SK-MEL-5 (cell line): ENCODE measurements around the gene ANAPC13. TPM values are rescaled to one million over a fixed set of nuclear protein-coding genes. Genes with fewer than 3 reads are reported as not detected.

Source experiments
- DNase-seq: peaks from one replicate; pipeline ENCODE4 v3.0.0-alpha.2; 2016; ENCODE audit warnings: low read depth, low spot score
- in situ Hi-C: cut with HindIII; loops from 2 replicates; pipeline ENCODE4 v1.10.0; 2016; ENCODE audit warnings: low sequenced_read_pairs, high pct_unique_total_duplicates, low pct_unique_long_range_greater_than_20kb
- total RNA-seq: library from RNA; depleted of rRNA; stranded (reverse); fragments of >200 nt; shearing (Covaris generic); gene quantifications from 2 replicates; pipeline ENCODE4 v1.2.3, GENCODE V29; 2014

The ANAPC13 gene
- total RNA-seq, 1 experiment from 2014 or later: 49.2 TPM

DNA sequence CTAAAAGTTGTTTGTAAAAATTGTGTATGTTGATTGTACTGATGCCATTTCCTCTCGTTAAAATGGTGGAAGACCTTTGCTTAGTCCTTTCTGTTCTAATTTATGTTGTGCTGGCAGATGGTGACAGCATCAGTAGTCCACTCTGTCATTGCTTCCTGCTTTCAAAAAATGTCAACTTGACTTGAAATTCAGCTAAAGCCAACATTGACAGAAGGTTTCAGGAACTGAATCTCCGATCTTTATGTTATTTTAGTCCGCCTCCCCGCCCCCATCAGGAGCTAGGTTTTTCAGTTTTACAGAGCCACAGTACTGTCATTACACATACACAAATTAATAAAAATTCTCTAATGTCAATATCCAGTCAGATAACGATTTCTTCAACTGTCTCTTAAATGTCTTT, 1.6 kb upstream of the ANAPC13 start:
- DNase-seq: no peak
- in situ Hi-C loops: loop anchor here (25.0 kb wide), 1 partner anchor 275 kb away; no protein-coding TSS in a partner anchor

DNA sequence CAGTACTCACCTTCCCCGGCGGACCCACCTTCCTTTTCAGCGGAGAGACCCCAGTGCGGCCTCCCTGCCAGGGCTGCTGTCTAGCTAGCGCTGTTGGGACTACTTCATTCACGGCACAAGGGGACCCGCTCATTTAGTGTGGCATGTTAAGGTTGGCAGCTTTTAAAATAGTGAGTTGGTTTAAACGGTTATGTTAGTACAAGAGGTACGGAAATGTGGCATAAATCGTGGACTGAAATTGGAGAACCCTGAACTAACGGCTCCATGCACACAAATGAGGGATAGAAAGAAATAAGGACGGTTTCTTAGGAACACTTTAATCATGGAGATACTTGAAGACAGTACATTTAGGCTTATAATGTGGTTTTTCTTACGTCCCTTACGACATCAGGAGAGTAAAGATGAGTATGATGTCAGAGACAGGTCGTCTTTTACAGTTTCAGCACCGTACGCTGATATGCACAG, 824 bp upstream of the ANAPC13 start:
- in situ Hi-C loops: loop anchor here (25.0 kb wide), 1 partner anchor 274 kb away; no protein-coding TSS in a partner anchor
- DNase-seq: no peak

DNA sequence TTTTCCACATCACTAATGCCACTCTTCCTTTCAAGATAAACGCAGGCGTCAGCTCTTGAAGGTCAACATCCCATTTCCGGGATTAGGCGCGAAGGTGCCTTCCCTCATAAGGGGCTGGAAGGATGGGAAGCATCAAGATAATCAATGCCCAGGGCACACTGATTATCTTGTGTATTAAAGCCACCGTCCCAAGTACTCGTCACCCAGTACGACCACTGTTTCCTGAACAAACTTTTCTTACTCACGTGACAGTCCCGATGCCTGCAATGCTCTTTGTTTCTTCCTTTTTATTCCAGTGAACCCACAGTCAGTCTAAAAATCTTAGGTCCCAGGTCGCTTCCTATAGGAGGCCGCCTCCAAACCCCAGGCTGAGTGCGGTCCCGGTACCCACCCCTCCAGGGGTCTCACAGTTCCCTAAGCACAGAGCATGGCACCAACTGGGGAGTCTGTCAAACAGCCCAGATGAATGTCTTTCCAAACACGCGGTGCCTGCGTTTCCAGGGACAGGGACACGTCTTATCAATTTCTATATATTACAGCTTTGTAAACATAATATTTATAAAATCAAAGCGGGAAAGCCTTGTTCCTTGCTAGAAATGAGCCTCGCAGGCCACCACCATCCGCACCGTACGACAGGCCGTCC, 589 bp downstream of the ANAPC13 start:
- peak; percentile 14 for DNase-seq
- in situ Hi-C loops: loop anchor here (25.0 kb wide), 1 partner anchor 273 kb away; no protein-coding TSS in a partner anchor

DNA sequence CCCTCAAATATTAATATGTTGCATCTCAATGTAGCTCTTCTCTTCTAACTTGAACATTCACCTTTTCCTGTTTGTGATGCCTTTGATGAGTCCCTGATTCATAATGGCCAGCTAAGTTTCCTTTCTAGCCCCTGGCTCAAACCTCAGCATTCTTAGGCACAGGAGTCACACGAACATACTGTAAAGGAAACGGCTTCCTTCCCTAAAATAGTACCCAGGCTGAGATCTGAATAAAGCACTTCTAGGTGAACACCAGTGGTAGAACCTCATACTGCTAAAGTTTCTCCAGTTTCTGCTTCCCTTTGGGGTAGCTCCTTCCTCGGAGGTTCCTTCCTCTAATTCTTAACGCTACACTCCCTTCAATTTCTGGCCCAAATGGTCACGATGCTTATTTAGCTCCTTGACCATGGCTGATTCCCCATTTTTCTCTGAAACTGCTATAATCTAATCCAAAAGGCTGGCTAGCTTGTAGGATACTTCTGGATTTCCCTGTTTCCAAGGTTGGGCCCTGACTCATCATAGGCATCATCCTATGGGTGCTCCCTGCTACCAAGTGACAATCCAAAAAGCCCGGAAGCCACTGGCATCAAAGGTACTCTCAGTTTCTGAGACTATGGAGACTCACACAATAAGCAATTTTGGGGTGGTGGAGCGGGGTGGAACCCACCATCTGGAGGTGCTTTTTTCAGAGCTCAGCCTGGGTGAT, 2.4 kb downstream of the ANAPC13 start:
- in situ Hi-C loops: loop anchor here (25.0 kb wide), 1 partner anchor 271 kb away; no protein-coding TSS in a partner anchor
- DNase-seq: no peak

DNA sequence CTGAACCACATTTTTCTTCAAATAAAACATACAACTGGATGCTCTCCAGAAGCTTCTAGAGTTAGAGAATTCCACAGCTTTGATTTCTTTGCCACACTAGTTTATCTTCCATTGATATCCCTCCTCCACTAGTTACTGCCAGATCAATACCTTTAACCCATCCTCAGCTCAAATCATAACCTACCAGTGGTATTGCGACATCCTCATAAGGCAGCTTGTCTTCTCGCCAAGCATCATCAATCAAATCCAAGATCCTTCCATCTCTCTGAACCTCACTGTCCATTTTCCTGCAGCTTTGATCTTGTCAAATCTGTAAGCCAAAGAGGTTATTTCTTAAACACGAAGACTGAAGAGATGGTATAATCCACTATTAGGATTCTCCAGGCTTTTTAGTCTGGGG, 3.2 kb downstream of the ANAPC13 start:
- no peak for DNase-seq
- in situ Hi-C loops: loop anchor here (25.0 kb wide), 1 partner anchor 270 kb away; no protein-coding TSS in a partner anchor

DNA sequence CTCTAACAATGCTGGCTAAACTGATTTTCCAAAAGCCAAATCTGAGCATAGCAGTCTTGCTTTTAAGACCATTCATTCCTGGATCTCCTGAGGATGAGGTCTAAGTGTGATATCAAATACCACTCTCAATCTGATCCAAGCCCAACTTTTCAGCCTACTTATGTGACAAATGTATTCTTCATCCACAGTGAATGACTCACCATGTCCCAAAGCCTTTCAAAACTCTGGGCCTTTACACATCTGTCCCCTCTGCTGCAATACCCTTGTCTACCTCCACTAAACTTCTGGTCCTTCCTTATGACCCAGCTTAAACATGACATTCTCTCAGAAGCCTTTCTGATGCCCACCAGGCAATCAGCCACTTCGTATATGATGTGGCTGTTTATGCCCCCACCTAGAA, 4.6 kb downstream of the ANAPC13 start:
- no peak for DNase-seq
- in situ Hi-C loops: loop anchor here (25.0 kb wide), 1 partner anchor 269 kb away; no protein-coding TSS in a partner anchor

DNA sequence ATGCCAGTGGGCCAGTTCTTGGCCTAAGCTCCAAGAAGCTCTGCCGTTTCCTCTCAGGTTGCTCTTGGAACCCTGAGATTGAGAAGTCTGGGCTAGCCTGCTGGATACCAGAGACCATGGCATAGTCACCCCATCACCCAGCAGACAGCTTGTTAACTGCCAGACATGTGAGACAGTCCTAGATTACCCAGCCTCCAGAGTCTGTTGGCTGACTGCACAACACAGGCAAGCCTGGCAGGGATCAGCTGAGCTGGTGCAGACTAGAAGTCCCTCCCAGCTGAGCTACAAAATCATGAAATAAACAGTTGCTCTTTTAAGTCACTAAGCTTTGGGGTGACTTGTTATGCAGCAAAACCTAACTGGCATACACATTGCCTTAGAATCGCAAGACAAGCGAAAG, 5.2 kb downstream of the ANAPC13 start:
- DNase-seq: no peak
- in situ Hi-C loops: loop anchor here (25.0 kb wide), 1 partner anchor 268 kb away; no protein-coding TSS in a partner anchor

DNA sequence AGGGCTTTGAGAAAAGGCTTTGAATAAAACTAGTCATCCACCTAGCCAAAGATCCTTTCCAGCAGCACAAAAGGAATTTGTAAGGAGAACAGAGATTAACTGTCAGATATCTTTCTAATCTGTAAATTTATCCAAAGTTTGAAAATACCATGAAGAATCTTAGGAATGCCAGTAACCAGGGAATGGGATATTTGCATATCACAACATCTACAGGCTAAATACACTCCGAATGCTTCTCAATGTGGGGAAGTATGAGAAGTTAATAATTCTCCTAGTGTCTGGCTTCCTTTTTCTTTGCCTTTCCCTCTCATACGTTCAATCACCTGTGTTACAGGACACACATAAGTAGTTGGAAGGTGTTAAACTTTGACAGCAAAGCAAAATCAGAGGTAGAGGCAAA, 7.8 kb downstream of the ANAPC13 start:
- peak; percentile 28 for DNase-seq

DNA sequence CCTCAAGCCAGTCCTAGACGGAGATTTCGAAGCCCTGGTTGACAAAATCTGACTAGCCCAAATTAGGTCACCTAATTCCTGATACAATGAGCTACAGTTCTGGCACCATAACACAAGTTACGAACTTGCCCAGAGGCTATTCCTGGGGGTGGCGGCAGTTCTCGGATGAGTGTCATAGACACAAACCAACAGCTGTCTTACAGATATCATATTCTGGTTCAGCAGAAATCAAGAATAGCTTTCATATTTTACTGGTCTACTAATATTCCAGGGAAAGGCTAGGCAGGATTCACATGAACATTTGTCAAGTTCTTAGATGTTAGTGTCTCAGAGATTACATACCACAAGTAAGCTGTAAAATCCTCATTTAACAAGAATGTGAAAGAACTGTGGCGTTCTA, 8.8 kb downstream of the ANAPC13 start:
- DNase-seq: no peak
- in situ Hi-C loops: loop anchor here (25.0 kb wide), 1 partner anchor 265 kb away; no protein-coding TSS in a partner anchor

More for the DNA sequence above, 7.8 kb downstream of the ANAPC13 start:
- in situ Hi-C loops: loop anchor here (25.0 kb wide), 1 partner anchor 266 kb away; no protein-coding TSS in a partner anchor

DNA sequence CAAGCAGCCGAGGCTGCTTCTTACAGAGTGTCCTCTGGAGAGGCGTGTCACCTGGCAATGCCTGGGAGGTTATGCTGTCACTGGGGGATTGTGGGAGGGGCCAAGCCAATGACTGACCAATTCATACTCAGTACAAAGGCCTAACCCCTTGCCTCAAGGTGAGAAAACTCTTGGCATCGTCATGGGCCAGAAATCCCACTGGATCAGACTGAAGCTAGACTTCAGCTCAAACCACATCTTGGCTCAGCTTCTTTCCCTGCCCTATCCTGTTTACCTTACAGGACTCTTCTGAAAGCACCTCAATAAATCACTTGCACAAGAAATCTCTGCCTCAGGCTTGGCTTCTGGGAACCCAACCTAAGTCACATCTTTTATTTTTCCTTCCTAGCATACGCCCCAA, 9.5 kb downstream of the ANAPC13 start:
- in situ Hi-C loops: loop anchor here (25.0 kb wide), 1 partner anchor 264 kb away; no protein-coding TSS in a partner anchor
- DNase-seq: no peak

DNA sequence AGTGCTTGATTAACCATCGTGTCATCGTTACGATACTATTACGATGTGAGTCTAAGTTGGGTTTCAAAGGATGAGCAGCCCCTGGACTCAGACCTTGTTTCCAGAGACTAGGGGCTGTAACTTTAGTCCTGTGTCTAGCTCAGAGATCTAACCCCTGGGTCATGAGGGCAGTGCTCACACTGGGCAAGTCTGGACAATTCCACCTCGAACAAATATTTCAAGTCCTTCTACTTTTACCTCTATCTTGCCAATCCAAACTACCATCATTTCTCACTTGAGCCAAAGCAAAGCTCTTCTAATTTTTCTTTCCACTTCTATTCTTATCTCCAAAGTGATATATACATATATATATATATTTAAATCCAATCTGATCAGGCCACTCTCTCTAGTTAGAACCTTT, 10.8 kb downstream of the ANAPC13 start:
- in situ Hi-C loops: loop anchor here (25.0 kb wide), 1 partner anchor 263 kb away; no protein-coding TSS in a partner anchor
- DNase-seq: no peak

DNA sequence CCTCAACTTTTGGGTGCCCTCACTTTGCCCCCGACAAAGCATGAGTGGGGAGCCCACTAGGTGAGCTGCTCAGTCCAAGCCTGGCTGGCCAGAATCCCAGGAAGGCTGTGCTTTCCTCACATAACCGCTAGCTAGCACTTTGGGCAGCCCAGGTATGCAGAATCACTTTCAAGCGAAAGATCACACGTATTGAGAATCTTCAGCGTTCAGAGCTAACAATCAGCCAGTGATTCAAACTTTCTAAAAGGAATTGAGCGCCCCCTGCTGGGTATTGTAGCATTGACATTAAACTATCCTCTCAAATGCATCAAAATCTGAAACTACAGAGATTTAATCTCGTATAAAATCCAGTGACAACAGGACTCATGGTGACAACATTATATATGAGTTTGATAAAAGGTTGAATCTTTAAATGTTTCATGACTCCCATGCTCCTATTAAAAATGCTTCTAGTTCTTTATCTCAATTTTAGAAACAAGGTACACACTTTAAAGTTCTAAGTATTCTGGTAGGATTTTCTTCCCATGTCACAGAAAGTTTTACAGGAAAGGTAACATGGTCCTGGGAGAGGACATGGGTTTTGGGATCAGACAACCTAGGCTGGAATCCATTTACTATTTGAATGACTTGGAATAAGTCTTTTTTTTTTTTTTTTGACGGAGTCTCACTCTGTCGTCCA, 11.8 kb downstream of the ANAPC13 start:
- in situ Hi-C loops: no loop called here
- peak; percentile 85 for DNase-seq

DNA sequence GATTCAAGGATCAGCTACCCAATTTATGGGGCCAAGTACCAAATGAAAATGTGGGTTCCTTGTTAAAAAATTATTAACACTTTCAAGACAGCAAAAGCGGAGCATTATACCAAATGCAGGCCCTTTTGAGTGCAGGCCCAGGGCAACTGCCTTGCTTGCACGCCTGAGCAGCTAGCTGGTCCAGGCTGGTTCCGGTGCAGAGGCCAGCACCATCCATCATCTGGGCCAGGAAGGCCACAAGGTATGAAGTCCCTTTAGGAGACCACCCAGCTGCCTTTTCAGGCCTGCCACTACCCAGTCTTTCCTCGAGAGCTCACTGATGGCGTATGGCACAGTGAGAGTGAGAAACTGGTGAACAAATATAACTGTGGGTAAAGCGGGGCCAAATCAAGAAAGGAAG, 13.0 kb downstream of the ANAPC13 start:
- in situ Hi-C loops: no loop called here
- no peak for DNase-seq

DNA sequence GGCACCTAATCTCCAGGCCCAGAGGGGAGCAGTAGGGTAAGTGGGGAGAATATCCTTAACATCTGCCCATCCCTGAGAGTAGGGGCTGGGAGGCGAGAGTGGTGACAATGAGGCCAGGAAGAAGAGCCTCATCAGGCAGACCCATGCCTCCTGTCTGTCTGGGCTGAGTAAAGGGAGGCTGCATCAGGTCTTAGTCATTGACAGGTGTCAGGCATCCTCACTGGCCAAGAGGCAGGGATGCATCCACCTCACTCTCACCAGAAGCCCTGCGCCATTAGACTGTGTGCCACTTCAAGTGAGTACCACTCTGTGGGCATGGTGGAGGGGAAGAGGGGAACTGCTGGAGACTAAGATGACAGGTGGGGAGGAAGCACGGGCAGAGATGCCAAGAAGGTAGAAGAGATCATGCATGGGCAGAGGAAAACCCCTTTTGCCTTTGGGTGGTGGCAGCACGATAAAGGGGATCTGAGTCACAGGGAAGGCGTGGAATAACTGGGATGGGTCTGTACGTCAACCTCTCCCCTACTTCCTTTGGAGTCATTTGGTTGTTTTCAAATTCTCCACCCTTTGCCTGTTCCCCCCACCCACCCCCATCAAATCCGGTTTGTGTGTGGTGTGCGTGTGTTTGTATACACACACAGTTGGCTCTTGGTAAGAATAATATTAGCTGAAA, 14.1 kb downstream of the ANAPC13 start:
- in situ Hi-C loops: no loop called here
- no peak for DNase-seq

DNA sequence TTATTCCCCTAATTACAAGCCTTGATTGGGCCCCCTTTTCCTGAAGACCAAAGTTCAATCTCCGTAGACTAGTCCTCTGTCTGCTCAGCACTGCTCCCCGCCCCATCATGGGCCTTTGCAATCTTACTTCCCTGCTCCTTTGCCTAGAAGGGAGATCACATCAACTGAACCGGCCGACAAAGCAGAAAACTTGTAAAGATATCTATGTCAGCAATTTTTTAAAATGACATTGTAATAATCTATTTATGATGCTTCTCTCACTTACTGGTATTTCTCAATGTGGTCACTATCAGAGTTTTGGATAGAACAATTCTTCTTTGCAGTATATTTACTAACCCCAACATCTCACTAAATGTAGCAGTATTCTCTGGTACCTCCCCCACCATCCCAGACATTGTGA, 17.3 kb downstream of the ANAPC13 start:
- DNase-seq: no peak
- in situ Hi-C loops: no loop called here

DNA sequence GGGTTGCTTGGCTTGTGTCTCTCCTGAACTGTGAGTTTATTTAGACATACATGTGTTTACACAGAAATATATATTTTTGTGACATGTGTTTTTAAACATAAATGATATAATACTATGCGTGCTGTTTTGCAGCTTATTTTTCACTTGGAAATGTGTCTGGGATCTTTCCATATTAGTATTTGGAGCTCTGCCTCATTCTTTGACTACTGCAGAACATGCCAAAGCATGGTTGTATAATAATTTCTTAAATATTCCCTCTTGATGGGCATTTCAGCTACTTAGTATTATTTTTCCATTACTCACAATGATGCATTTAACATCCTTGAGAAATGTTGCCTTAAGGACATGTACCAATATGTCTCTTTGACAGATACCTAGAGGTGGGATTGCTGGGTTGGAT, 19.5 kb downstream of the ANAPC13 start:
- in situ Hi-C loops: no loop called here
- DNase-seq: no peak

DNA sequence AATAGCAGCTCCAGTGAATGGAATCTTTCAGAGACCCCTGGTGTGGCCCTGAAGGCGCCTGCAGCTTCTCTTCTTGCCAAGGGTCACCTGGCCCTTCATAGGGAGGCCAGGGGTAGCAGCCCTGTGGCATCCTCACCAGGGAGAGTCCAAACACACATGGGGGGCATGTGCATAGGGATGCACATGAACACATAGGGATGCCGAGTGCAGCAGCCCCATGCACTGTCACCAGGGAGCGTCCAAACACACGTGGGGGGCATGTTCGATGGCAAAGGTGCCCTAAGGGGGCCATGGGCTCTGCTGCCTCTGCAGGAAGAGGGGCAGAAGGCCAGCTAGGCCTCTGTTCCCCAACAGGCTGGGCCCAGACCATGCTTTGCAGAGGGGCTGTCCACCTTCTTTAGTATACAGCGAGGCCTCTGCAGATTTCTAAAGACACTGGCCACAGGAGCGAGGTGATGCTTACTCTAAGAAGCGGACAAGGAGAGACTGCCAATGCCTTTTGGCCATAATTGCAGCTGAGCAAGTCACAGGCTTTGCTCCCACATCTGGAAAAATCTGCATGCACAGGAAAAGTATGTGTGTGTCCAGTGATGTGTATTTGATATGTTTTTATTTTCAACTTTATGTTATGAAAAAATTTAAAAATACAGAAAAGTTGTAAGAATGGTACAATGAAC, 21.0 kb downstream of the ANAPC13 start:
- in situ Hi-C loops: no loop called here
- DNase-seq: no peak
